CD14-positive monocyte (primary cell): Measurements from ENCODE around the gene TSHZ1. TPM values are rescaled to one million over a fixed set of nuclear protein-coding genes. Genes with fewer than 3 reads are reported as not detected.

Experiments
- DNase-seq, 3 donors: peaks; one replicate each; pipeline ENCODE4 v3.0.0-alpha.2; 2011 to 2022
- H2AFZ ChIP-seq: 2 replicates; pipeline ENCODE4 v1.6.0; 2012; ENCODE audit warnings: mild to moderate bottlenecking, low read depth, low read length, inconsistent platforms; ENCODE audit not compliant: insufficient read depth, poor library complexity, severe bottlenecking
- H3K27ac ChIP-seq, 2 donors: 1 replicate in 1 of 2; 2 replicates in 1 of 2; pipeline ENCODE4 v1.5.1; 2012 to 2013; ENCODE audit warnings: low read length in 2 of 2, control low read depth in 1 of 2, inconsistent platforms in 1 of 2, low read depth in 1 of 2, mild to moderate bottlenecking in 1 of 2
- H3K27me3 ChIP-seq, 2 donors: one replicate each; pipeline versions ENCODE4 v1.6.0 to v1.6.1; 2011 to 2013; ENCODE audit warnings: low read length in 2 of 2; ENCODE audit not compliant: control insufficient read depth in 2 of 2, insufficient read depth in 2 of 2
- H3K36me3 ChIP-seq, 2 donors: replicated peaks in 1 of 2; 1 replicate in 1 of 2; 2 replicates in 1 of 2; pipeline versions ENCODE4 v1.5.1 to v1.6.1; 2012 to 2013; ENCODE audit warnings: low read length in 2 of 2, control low read depth in 1 of 2, inconsistent platforms in 1 of 2, mild to moderate bottlenecking in 1 of 2; ENCODE audit not compliant: insufficient read depth in 2 of 2, control insufficient read depth in 1 of 2
- H3K4me1 ChIP-seq, 2 donors: 1 replicate in 1 of 2; 2 replicates in 1 of 2; pipeline versions ENCODE4 v1.5.1 to v1.6.1; 2012 to 2013; ENCODE audit warnings: low read length in 2 of 2, control low read depth in 1 of 2, inconsistent platforms in 1 of 2, mild to moderate bottlenecking in 1 of 2, moderate library complexity in 1 of 2; ENCODE audit not compliant: insufficient read depth in 2 of 2, control insufficient read depth in 1 of 2
- H3K4me2 ChIP-seq: replicated peaks from 2 replicates; pipeline ENCODE3; 2012; ENCODE audit warnings: low read length, moderate library complexity, mild to moderate bottlenecking; ENCODE audit not compliant: poor library complexity, severe bottlenecking; ENCODE audit errors: extremely low read depth
- H3K4me3 ChIP-seq, 3 experiments: fragments of 200-600 bp in 1 of 3; sonication (generic) in 1 of 3; replicated peaks in 1 of 3; 1 replicate in 2 of 3; 2 replicates in 1 of 3; pipeline ENCODE4 v1.5.1; 2011 to 2013; ENCODE audit warnings: low read length in 3 of 3, mild to moderate bottlenecking in 3 of 3, control low read depth in 2 of 3, low read depth in 2 of 3, inconsistent platforms in 1 of 3, moderate library complexity in 1 of 3
- H3K79me2 ChIP-seq: 2 replicates; pipeline ENCODE4 v1.6.0; 2012; ENCODE audit warnings: mild to moderate bottlenecking, control low read depth, inconsistent platforms, low read length, moderate library complexity; ENCODE audit not compliant: insufficient read depth
- H3K9ac ChIP-seq: 2 replicates; pipeline ENCODE4 v1.6.0; 2017; ENCODE audit warnings: low read length, mild to moderate bottlenecking; ENCODE audit not compliant: insufficient read depth, poor library complexity, severe bottlenecking
- H3K9me3 ChIP-seq, 2 donors: replicated peaks in 1 of 2; 1 replicate in 1 of 2; 2 replicates in 1 of 2; pipeline versions ENCODE4 v1.5.1 to v1.6.1; 2012 to 2013; ENCODE audit warnings: low read length in 2 of 2, control low read depth in 1 of 2; ENCODE audit not compliant: control insufficient read depth in 1 of 2, insufficient read depth in 1 of 2
- H4K20me1 ChIP-seq: 2 replicates; pipeline ENCODE4 v1.6.0; 2012; ENCODE audit warnings: mild to moderate bottlenecking, low read length, control low read depth, moderate library complexity; ENCODE audit not compliant: insufficient read depth
- H3K27ac Mint-ChIP-seq, 7 donors: one replicate each; pipeline ENCODE4 v1.8.0; 2020; ENCODE audit warnings: mild to moderate bottlenecking in 7 of 7, mixed read lengths in 7 of 7, moderate library complexity in 6 of 7, inconsistent platforms in 2 of 7
- H3K27me3 Mint-ChIP-seq, 3 donors: one replicate each; pipeline ENCODE4 v1.8.0; 2021 to 2022; ENCODE audit warnings: low read depth in 3 of 3, mild to moderate bottlenecking in 3 of 3, mixed read lengths in 3 of 3, moderate library complexity in 3 of 3, inconsistent platforms in 1 of 3
- H3K36me3 Mint-ChIP-seq, 2 donors: one replicate each; pipeline ENCODE4 v1.8.0; 2020; ENCODE audit warnings: mixed read lengths in 2 of 2, inconsistent platforms in 1 of 2, mild to moderate bottlenecking in 1 of 2
- H3K4me1 Mint-ChIP-seq: one replicate; pipeline ENCODE4 v1.8.0; 2020; ENCODE audit warnings: mild to moderate bottlenecking, mixed read lengths
- H3K4me3 Mint-ChIP-seq, 2 donors: one replicate each; pipeline ENCODE4 v1.8.0; 2020; ENCODE audit warnings: mild to moderate bottlenecking in 2 of 2, mixed read lengths in 2 of 2, moderate library complexity in 1 of 2
- H3K9me3 Mint-ChIP-seq, 7 donors: one replicate each; pipeline ENCODE4 v1.8.0; 2020 to 2022; ENCODE audit warnings: mixed read lengths in 7 of 7, mild to moderate bottlenecking in 6 of 7, moderate library complexity in 6 of 7, inconsistent platforms in 2 of 7
- WGBS: methylation state at CpG from one replicate; pipeline ENCODE4 v1.1.5; 2013; ENCODE audit warnings: missing lambda C conversion rate; ENCODE audit not compliant: insufficient coverage; 5-methylcytosine and 5-hydroxymethylcytosine counted together
- intact Hi-C, 2 donors: fragments of 100-400 bp; cut with micrococcal nuclease; formaldehyde crosslinking; loops; one replicate each; pipeline versions ENCODE4 v1.15.0 to v1.15.1; 2023
- polyA plus RNA-seq, 3 donors: library from polyadenylated mRNA; depleted of rRNA in 1 of 3; unstranded in 2 of 3; stranded (reverse) in 1 of 3; fragments of 300-500 nt in 2 of 3; fragments of >200 nt in 1 of 3; fragmentation: Illumina TruSeq in 2 of 3; gene quantifications; 1 replicate in 2 of 3; 2 replicates in 1 of 3; pipeline ENCODE4 v1.2.3, GENCODE V29; 2012 to 2021
- TF ChIP-seq, protein P1 (sequence below): fragments of 200-600 bp; IDR thresholded peaks from one replicate; pipeline ENCODE4 v1.8.0; 2022; ENCODE audit warnings: antibody characterized with exemption, mild to moderate bottlenecking

Gene TSHZ1
- polyA plus RNA-seq, 3 donors: 0.76 to 3.3 (median 1.4) TPM

DNA sequence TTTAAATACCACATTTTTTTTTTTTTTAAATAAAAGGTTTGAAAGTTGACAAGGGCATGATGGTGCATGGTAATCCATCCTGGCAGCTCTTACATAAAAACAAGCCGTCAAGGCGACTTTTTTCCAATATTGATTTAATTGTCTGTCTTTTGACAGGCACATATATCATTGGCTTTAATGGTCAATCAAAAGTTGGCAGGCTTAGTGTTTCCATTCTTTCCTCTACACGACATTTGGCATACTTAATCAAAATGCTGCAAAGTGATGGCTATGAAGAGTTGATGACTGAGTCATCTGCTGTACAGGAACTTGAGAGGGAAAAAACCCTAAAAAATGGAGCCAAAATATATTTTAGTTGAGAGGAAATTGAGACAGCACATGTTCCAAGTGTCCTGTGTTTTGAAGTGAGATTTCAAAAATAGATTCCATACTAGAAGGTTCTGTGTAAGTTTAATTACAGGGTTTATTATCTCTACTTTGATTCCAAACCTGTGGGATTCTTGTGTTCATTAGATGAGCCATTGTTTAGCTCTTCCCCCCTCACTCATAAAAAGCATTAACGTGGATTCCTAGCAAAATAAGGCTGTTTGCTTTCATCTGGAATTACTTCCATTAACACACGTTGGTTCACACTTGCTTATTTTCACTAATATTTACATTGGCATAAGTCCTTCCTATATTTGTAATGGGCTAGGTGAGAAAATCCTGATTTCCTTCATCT, 3.2 kb downstream of the TSHZ1 start:
- intact Hi-C loops: no loop called here
- TF ChIP-seq, protein P1, sequence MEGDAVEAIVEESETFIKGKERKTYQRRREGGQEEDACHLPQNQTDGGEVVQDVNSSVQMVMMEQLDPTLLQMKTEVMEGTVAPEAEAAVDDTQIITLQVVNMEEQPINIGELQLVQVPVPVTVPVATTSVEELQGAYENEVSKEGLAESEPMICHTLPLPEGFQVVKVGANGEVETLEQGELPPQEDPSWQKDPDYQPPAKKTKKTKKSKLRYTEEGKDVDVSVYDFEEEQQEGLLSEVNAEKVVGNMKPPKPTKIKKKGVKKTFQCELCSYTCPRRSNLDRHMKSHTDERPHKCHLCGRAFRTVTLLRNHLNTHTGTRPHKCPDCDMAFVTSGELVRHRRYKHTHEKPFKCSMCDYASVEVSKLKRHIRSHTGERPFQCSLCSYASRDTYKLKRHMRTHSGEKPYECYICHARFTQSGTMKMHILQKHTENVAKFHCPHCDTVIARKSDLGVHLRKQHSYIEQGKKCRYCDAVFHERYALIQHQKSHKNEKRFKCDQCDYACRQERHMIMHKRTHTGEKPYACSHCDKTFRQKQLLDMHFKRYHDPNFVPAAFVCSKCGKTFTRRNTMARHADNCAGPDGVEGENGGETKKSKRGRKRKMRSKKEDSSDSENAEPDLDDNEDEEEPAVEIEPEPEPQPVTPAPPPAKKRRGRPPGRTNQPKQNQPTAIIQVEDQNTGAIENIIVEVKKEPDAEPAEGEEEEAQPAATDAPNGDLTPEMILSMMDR: no peak
- no peak for DNase-seq
- H3K36me3 ChIP-seq: no peaks in the 10 kb centered on the region
- H3K27me3 Mint-ChIP-seq: peaks cover 0 to 2% (median 0%) of the 10 kb centered on the region in 3 donors
- peaks cover 32 to 51% of the 10 kb centered on the region in 2 donors for H3K4me1 ChIP-seq
- no peak overlapping the region for H2AFZ ChIP-seq
- H4K20me1 ChIP-seq: peaks cover 11% of the 10 kb centered on the region
- peaks cover 49% of the 10 kb centered on the region for H3K4me1 Mint-ChIP-seq
- H3K27me3 ChIP-seq: no peaks in the 10 kb centered on the region
- peaks cover 3 to 7% of the 10 kb centered on the region in 2 donors for H3K36me3 Mint-ChIP-seq
- no peak overlapping the region for H3K4me2 ChIP-seq
- no peak overlapping the region for H3K9ac ChIP-seq
- H3K27ac Mint-ChIP-seq: no peak overlapping the region
- no peak overlapping the region for H3K4me3 Mint-ChIP-seq
- H3K9me3 ChIP-seq: no peaks in the 10 kb centered on the region
- peaks cover 74% of the 10 kb centered on the region for H3K79me2 ChIP-seq
- H3K27ac ChIP-seq: no peak overlapping the region
- no CpG with 5 or more reads among the region's 5 CpGs for WGBS
- H3K4me3 ChIP-seq: no peak overlapping the region
- no peaks in the 10 kb centered on the region for H3K9me3 Mint-ChIP-seq

- intact Hi-C loops: no loop called here
- H3K9me3 Mint-ChIP-seq: no peaks in the 10 kb centered on the region
- H3K4me3 ChIP-seq: no peak overlapping the region
- no peak for DNase-seq
- H3K27me3 Mint-ChIP-seq: peaks cover 0 to 2% (median 0%) of the 10 kb centered on the region in 3 donors
- H3K9ac ChIP-seq: no peak overlapping the region
- H3K4me3 Mint-ChIP-seq: no peak overlapping the region
- no peaks in the 10 kb centered on the region for H3K9me3 ChIP-seq
- no peak overlapping the region for H3K27ac Mint-ChIP-seq
- peaks cover 11% of the 10 kb centered on the region for H4K20me1 ChIP-seq
- H3K4me2 ChIP-seq: no peak overlapping the region
- H3K27me3 ChIP-seq: no peaks in the 10 kb centered on the region
- H3K27ac ChIP-seq: no peak overlapping the region
- H2AFZ ChIP-seq: no peak overlapping the region
- H3K36me3 Mint-ChIP-seq: peaks cover 3 to 7% of the 10 kb centered on the region in 2 donors
- H3K4me1 ChIP-seq: peaks cover 32 to 51% of the 10 kb centered on the region in 2 donors
- peaks cover 78% of the 10 kb centered on the region for H3K79me2 ChIP-seq
- TF ChIP-seq, protein P1: no peak
- peaks cover 49% of the 10 kb centered on the region for H3K4me1 Mint-ChIP-seq
- H3K36me3 ChIP-seq: no peaks in the 10 kb centered on the region
- WGBS: 100% methylated on average over 1 of the region's 5 CpGs
These were observed 3.7 kb downstream of the TSHZ1 start for GRCh38 chr18:75214332-75214690.
